Testis (tissue), 3 donors: Measurements from ENCODE around the gene C1orf21. TPM values are rescaled to one million over a fixed set of nuclear protein-coding genes. Genes with fewer than 3 reads are reported as not detected.

Source experiments
- DNase-seq: peaks from one replicate; pipeline ENCODE4 v3.0.0-alpha.2; 2019
- H3K27ac ChIP-seq, 2 donors: fragments of 200-600 bp; sonication (generic); one replicate each; pipeline ENCODE4 v1.5.1; 2019
- H3K27me3 ChIP-seq: fragments of 200-600 bp; sonication (generic); one replicate; pipeline ENCODE4 v1.5.1; 2019
- H3K36me3 ChIP-seq: fragments of 200-600 bp; sonication (generic); one replicate; pipeline ENCODE4 v1.5.1; 2017; ENCODE audit warnings: low read depth; ENCODE audit errors: missing control alignments
- H3K4me1 ChIP-seq: fragments of 200-600 bp; sonication (generic); one replicate; pipeline ENCODE4 v1.5.1; 2019
- H3K4me3 ChIP-seq, 2 donors: fragments of 200-600 bp; sonication (generic); one replicate each; pipeline ENCODE4 v1.5.1; 2017 to 2019
- H3K9me3 ChIP-seq: fragments of 200-600 bp; sonication (generic); one replicate; pipeline ENCODE4 v1.5.1; 2017
- POLR2A ChIP-seq: fragments of 450-650 bp; IDR thresholded peaks from one replicate; pipeline ENCODE4 v1.6.1; 2017; ENCODE audit warnings: antibody characterized with exemption, mild to moderate bottlenecking, moderate library complexity
- WGBS, 2 donors: methylation state at CpG; one replicate each; pipeline ENCODE4 v1.1.5; 2018; 5-methylcytosine and 5-hydroxymethylcytosine counted together
- intact Hi-C: fragments of 100-400 bp; cut with DNase I; formaldehyde crosslinking; loops from one replicate; pipeline ENCODE4 v1.15.1; 2023; ENCODE audit warnings: low total_unique reads
- polyA plus RNA-seq: library from polyadenylated mRNA; stranded (reverse); fragments of 350-450 nt; fragmentation: Illumina TruSeq; extraction: RNeasy Lipid Tissue Mini Kit (QIAGEN cat#74804); gene quantifications from one replicate; pipeline ENCODE4 v1.2.3, GENCODE V29; 2014; ENCODE audit warnings: low read depth, low replicate concordance; ENCODE audit not compliant: insufficient read depth
- total RNA-seq, 2 donors: library from RNA; depleted of rRNA; stranded (reverse); fragments of >200 nt; gene quantifications; one replicate each; pipeline ENCODE4 v1.2.3, GENCODE V29; 2016
- TF ChIP-seq, protein P1 (sequence below), 3 experiments: fragments of 450-650 bp in 2 of 3; fragments of 200-600 bp in 1 of 3; sonication (generic) in 1 of 3; IDR thresholded peaks; one replicate each; pipeline ENCODE4 v1.5.1; 2016 to 2019; ENCODE audit warnings: antibody characterized with exemption in 3 of 3, mild to moderate bottlenecking in 2 of 3, moderate library complexity in 1 of 3

The C1orf21 gene
- total and polyA plus RNA-seq, 3 donors from 2014 or later = 13.9 to 17.2 (median 16.0) TPM

DNA sequence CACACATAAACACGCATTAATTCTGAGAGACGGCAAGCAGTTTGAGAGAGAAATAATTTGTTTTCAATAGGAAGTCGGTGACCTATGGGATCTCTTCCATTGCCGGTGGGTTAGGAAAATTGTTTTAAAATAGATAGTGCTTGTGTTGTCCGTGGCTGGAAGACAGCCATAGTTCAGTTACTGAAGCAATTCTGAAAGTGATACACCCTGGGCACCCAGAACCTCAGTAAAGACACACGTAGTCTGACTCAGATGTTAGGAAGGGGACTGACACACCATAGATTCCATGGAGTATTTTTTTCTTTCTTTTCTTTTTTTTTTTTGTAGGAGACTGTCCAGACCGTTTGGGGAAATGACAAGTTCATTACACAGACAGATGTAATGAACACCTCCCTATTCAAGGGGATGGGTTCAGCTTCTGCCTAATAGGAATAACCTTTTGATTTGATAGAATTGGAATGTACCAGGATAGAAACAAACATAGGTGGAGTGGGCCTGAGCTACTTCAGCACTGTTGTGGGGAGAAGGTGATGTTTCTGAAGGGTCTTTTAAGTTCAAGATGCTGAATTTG is 1.6 kb downstream of the C1orf21 start:
- H3K4me3 ChIP-seq = peak overlapping the region; percentile 84 to 97
- H3K36me3 ChIP-seq = no peaks in the 10 kb centered on the region
- DNase-seq = peak; percentile 37
- no peaks in the 10 kb centered on the region for H3K27me3 ChIP-seq
- peaks cover 12% of the 10 kb centered on the region for H3K4me1 ChIP-seq
- no peaks in the 10 kb centered on the region for H3K9me3 ChIP-seq
- TF ChIP-seq POLR2A = no peak
- TF ChIP-seq, protein P1, sequence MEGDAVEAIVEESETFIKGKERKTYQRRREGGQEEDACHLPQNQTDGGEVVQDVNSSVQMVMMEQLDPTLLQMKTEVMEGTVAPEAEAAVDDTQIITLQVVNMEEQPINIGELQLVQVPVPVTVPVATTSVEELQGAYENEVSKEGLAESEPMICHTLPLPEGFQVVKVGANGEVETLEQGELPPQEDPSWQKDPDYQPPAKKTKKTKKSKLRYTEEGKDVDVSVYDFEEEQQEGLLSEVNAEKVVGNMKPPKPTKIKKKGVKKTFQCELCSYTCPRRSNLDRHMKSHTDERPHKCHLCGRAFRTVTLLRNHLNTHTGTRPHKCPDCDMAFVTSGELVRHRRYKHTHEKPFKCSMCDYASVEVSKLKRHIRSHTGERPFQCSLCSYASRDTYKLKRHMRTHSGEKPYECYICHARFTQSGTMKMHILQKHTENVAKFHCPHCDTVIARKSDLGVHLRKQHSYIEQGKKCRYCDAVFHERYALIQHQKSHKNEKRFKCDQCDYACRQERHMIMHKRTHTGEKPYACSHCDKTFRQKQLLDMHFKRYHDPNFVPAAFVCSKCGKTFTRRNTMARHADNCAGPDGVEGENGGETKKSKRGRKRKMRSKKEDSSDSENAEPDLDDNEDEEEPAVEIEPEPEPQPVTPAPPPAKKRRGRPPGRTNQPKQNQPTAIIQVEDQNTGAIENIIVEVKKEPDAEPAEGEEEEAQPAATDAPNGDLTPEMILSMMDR (IDR thresholded peaks at IDR 0.05) = no peak
- H3K27ac ChIP-seq = peak overlapping the region; percentile 86
- intact Hi-C loops = no loop called here
- WGBS, 2 donors = 1% methylated on average over 7 of the region's 7 CpGs

DNA sequence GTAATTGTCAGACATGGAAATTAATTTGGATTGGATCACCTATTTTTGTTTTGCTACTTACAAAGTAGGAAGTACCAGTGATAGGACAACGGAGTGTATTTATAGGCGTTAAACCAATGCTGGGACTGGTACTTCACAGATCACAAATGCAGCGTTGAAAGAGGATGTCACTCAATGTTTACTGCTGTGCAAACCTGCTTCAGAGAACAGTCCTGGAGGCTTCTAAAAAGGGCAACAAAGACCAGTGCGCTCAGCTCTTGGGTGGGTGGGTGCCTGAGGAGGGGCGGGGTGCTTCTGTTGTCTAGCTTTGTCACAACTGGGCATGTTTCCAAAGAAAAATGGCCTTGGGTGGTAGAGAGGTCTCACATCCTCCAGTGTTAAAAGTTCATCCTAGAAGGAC is 2.1 kb downstream of the C1orf21 start:
- 46 to 58% methylated on average over 5 of the region's 5 CpGs for WGBS, 2 donors
- no peak for DNase-seq
- Histone ChIP-seq H3K36me3 (no peaks in the 10 kb centered on the region), H3K4me1 (peaks cover 12% of the 10 kb centered on the region), H3K27ac (no peak overlapping the region), H3K27me3 (no peaks in the 10 kb centered on the region), H3K9me3 (no peaks in the 10 kb centered on the region), H3K4me3 (no peak overlapping the region)
- TF ChIP-seq, protein P1 (IDR thresholded peaks at IDR 0.05) = no peak
- TF ChIP-seq POLR2A = no peak
- intact Hi-C loops = no loop called here

DNA sequence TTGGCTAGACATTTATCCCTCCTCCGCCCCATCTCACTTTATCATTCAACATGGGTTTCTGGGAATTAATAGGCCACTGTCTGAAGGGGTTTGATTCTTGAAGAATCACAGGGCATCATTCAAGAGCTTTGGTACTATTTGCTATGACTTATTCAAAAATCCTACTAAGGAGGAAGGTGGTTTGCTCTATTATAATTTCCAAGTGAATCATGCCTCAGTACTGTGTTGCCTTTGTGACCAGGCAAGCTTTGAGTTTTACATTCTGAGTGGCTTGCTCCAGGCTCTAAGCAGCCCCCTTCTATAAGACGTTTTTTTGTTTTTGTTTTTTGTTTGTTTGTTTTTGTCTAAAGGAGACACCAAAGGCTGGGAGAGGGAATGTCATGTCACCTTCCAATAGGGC is 2.6 kb downstream of the C1orf21 start:
- TF ChIP-seq POLR2A = no peak
- TF ChIP-seq, protein P1 (IDR thresholded peaks at IDR 0.05) = no peak
- Histone ChIP-seq H3K36me3 (no peaks in the 10 kb centered on the region), H3K4me1 (peaks cover 12% of the 10 kb centered on the region), H3K27ac (no peak overlapping the region), H3K27me3 (no peaks in the 10 kb centered on the region), H3K9me3 (no peaks in the 10 kb centered on the region), H3K4me3 (no peak overlapping the region)
- intact Hi-C loops = no loop called here
- WGBS, 2 donors = 50 to 68% methylated on average over 2 of the region's 2 CpGs
- no peak for DNase-seq

DNA sequence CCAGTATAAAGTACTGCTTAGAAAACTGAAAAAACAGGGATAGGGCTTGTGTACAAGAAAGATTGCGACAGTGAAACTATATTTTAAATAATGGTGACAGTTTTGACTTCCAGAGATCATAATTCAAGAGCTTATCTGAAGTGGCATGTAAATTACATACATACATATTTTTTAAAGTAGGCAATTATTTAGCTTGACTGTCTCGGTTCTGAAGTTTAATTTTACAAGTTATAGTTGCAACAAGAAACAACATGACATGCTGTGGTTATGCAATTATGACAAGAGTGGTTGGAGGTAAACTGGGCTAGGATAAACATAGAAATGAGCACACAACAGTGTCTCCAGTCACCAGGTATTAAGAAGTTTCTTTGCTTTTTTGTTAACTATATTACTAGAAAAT is 4.1 kb downstream of the C1orf21 start:
- WGBS, 2 donors = 83 to 84% methylated on average over 2 of the region's 2 CpGs
- TF ChIP-seq, protein P1 (IDR thresholded peaks at IDR 0.05) = no peak
- TF ChIP-seq POLR2A = no peak
- H3K4me3 ChIP-seq = no peak overlapping the region
- intact Hi-C loops = no loop called here
- peaks cover 12% of the 10 kb centered on the region for H3K4me1 ChIP-seq
- DNase-seq = no peak
- H3K36me3 ChIP-seq = no peaks in the 10 kb centered on the region
- no peaks in the 10 kb centered on the region for H3K27me3 ChIP-seq
- H3K9me3 ChIP-seq = no peaks in the 10 kb centered on the region
- H3K27ac ChIP-seq = no peak overlapping the region

DNA sequence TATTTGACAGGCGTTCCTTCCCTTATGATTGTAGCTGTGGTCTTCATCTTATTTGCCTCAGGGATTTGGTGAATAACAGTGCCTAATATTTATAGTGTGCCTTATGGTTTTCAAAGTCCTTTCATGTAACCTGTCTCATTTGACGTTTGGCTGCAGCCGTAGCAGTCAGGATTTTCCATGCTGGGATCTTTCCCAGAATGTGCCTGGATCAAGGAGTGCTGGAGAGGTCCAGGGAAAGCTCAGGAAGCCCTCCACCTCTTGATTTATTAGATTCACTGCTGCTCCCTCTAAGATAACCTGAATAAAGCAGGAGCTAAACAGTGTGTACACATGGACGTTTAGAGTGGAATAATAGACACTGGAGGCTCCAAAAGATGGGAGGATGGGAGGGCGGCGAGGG is 5.2 kb downstream of the C1orf21 start:
- TF ChIP-seq POLR2A = no peak
- Histone ChIP-seq H3K36me3 (no peaks in the 10 kb centered on the region), H3K27ac (no peak overlapping the region), H3K4me1 (peaks cover 12% of the 10 kb centered on the region), H3K9me3 (no peaks in the 10 kb centered on the region), H3K27me3 (no peaks in the 10 kb centered on the region), H3K4me3 (no peak overlapping the region)
- 85 to 90% methylated on average over 6 of the region's 6 CpGs for WGBS, 2 donors
- DNase-seq = no peak
- intact Hi-C loops = no loop called here
